Inferior parietal cortex (tissue), 1 donor: ENCODE data around the gene CDK18.
A peak's percentile ranks its signal among the peaks of the same experiment; 100 is the strongest.
"Not testable (repeated sequence)": the region's sequence is repeated elsewhere in the genome, so short reads cannot be mapped to it uniquely, and the experiment has no call there.

Source experiments
- DNase-seq: peaks from one replicate; pipeline ENCODE4 v3.0.0-alpha.2; 2016; ENCODE audit errors: extremely low spot score

The CDK18 gene

GRCh38 chr1:205481218-205481617 is 23.3 kb upstream of the CDK18 start:
- no peak for DNase-seq

DNA sequence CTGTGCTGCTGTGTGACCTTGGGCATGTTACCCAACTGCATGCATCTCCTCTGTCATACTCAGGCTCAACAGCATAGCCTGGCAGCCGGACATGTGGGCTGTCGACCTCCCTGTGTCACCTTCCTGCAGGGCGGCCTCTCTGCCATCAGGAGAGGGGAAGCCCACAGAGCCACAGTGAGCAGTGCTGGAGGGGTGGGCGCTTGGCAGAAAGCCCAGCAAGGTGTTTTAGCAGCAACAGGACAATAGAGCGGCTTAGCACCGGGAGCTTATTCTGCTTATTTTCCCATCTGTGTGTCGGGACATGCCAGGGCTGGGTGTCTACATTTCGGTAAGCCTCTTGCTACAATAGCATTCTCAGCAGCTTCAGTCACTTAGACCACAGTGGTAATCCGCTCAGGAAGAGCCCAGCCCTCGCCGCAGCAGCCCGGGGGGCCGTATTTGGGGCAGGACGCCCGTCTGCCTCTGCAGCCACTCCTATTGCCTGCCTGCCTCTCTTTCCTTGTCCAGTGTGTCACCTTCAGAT is 22.8 kb upstream of the CDK18 start:
- DNase-seq, result no peak

- DNase-seq, result not testable (repeated sequence)
Measured at GRCh38 chr1:205482587-205482986, 21.9 kb upstream of the CDK18 start.

DNA sequence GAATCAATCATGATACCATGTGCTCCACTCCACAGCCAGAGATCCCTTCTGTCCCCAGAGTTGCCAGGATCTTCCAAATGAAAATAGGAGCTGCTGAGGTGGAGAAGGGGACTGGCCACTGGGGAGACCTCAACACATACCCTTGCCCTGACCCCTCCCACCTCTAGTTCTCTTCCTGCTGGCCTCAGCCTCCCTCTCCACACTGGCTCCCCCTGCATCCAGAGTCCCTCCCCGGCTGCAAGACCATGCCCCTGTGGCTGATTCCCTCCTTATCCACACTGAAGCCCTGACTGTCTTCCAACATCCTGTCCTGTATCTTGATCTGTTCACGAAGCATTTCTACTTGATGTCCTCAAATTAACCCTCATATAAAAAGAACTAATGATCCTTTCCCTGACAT is 21.1 kb upstream of the CDK18 start:
- DNase-seq, result no peak

GRCh38 chr1:205484985-205485967 is 19.2 kb upstream of the CDK18 start:
- DNase-seq, result peak; percentile 92

GRCh38 chr1:205486258-205486657 is 18.2 kb upstream of the CDK18 start:
- DNase-seq, result no peak

DNA sequence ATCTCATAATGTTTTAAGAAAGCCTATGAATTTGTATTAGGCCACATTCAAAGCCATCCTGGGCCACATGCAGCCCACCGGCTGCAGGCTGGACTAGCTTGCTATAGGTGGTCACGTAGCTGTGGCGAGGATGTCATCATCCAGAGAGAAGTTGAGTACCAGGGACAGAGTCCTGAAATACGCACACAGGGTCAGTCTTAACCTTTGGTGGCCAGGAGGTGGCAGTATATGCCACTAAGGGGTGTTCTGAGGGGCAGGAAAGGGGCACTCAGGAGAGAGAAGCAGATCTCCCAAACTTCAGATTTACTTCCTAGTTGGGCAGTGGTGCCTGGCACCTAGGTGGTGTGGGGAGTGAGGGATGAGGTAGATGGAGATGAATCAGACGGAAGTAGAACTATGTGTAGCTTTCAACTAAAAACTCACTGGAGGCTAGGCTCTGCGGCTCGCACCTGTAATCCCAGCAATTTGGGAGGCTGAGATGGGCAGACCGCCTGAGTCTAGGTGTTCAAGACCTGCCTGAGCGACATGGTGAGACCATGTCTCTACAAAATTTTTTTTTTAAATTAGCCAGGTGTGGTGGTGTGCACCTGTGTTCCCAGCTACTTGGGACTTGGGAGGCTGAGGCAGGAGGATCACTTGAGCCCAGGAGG is 16.3 kb upstream of the CDK18 start:
- DNase-seq, result peak; percentile 84

DNA sequence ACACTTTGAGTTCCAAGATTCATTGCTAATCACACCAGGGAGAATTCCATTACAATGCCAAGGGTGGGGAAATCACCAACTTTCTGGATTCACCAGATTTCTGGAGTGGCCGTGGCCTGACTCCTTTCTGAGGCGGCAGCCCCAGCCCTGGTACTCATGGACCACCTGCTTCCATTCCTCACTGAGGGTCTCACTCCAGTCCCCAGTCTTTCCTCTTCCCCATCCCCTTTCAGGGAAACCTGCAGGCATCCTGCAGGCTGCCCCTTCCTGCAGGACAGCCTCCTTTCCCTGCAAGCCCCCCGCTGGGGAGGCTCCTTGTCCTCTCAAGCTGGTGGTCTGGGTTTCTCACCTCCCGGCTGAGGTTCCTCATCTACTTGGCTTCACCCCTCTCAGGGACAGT is 12.7 kb upstream of the CDK18 start:
- no peak for DNase-seq

DNA sequence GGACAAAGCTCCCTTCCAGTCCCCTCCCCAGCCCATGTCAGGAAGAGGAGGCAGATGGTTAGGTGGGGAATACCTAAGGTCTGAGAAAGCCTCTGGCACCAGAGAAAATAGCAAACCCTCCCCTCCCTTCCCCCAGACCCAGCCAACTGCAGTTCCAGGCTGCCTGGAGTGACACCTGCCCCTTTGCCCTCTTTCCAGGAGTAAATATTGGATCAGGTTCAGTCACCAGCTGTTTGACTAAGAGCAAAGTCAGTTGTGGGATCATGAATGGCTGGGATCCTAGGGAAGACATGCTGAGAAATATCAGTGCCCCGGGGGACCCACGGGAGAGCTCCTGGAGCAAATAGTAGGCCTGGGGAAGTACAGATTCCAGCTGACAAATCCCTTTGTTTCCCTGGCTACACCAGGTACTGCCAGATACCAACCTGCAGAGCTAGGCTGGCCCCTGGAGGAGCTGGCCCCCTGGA is 12.2 kb upstream of the CDK18 start:
- no peak for DNase-seq

- no peak for DNase-seq
Measured at GRCh38 chr1:205492774-205493173, 11.7 kb upstream of the CDK18 start.

DNA sequence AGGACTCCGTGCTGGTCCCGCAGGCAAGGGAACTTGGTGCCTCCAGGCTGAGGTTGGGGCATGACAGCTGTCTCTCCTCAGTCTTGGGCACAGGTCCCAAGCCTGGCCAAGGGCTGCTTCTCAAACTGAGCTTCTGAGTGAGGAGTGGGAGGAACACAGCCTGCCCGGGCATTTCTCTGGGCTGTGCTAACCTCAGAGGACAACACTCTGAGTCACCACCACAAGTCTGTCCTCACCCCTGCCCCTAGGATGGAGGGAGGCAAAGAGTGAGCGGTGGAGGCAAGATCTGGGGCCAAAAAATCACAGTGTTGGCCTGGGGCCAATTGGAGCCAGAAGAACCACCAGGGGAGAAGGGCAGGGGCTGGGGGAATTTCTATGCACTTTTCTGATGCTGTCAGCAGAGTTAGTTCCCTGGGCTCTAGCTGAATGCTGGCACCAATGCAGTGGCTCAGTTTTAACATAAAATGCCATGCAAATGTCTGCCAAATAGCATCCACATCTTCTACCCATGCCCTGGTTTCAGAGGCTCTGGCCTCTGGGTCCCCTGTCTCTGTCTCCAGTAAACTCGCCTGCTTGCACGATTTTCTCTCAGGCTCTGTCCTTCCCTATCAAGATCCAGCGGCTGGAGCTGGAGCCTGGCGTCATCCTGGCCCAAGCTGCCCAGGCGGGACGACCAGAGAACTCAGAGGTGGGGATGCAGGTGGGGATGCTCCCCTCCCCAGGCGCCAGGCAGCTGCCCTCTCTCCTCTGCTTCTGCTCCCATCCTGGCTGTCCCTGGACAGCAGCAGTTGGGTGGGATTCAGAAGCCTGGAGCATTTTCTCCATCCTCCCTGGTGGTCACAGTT is 11.0 kb upstream of the CDK18 start:
- no peak for DNase-seq

GRCh38 chr1:205494115-205494514 is 10.4 kb upstream of the CDK18 start:
- no peak for DNase-seq

DNA sequence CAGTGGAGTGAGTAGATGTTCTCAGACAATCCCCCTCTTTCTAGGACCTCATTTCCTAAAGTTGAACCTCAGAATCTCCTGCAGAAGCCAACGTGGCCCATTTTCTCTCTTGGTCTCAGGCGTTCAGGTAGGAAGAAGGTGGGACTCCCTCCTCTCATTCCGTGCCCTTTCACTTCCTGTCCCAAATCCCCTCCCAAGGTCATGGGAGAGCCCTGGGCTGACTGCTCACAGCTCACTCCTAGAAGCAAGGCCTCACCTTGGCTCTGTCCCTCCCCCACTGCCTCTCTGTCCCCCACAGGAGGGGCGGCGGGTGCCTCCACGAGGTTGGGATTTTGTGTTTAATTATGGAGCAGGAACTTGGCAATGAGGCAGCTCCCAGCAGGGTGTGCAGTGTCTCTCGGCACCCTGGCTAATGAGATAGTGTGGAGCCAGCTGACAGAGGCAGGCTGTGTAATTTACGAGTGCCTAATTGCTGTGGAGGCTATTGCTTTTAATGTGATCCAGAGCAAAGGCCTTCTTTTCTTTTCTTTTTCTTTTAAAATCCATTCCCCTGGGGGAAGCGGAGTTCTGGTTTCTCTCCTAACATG is 9.1 kb upstream of the CDK18 start:
- DNase-seq, result no peak

GRCh38 chr1:205496661-205497060 is 7.8 kb upstream of the CDK18 start:
- no peak for DNase-seq

DNA sequence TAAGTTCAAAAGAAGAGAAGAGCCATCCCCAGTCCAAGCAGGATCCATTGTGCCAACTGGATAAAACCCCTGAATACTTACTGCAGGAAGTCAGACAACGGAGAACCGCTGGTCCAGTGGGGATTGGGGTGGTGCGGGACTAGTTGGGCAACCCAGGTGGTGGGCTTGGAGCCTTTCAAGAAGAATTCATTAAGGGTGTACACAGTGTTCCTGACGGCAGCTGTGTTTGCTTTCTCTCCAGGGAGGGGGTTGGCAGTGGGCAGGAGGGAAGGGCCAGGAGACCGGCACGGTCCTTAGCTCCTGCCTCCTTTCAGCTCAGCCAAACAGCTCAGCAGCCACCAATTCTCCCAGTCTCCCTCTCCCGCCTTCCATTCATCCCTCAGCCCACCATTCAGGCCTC is 7.1 kb upstream of the CDK18 start:
- no peak for DNase-seq

GRCh38 chr1:205499789-205500188 is 4.7 kb upstream of the CDK18 start:
- no peak for DNase-seq

DNA sequence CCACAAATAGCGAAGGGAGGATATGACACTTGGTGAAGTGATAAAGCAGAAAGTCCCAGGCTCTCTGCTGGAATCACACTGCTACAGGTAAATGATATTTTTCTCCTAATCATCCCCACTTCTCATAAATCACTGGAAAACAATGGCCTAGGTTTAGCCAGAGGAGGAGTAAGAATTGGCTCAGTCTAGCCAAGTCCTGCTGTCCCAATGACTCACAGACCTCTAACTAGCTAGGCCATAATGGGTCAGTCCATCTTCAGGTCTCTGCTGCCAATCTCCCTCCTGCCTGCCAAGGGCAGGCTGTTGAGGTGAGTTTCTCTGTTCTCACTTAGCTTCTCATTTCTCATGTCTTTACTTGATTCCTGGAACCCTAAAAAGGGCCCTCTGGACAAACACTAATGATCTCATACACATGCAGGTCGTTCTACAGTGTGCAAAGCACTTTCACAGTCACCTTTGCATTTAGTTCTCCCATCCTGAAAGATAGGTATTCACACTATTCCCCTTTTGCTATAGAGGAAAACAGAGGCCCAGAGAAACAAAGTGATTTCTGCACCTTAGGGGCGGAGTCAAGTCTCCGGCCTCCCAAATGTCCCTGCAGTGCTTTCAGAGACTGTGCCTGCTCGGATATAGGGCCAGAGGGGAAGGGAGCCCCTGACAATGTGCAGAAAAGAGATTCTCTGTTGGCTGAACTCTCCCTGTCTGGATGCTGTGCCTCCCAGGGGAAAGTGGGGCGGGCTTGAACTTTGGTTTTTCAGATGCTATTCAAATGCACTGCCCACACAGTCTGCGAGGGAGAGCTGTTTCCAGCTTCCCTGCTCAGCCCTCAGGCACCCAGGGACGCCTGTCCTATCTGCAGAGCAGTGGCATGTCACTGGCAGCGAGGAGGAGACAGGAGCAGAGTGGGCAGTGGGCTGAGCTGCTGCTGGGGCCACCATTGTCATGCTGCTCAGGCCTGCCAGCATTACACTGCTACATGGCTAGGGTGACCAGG is 3.9 kb upstream of the CDK18 start:
- DNase-seq, result no peak

DNA sequence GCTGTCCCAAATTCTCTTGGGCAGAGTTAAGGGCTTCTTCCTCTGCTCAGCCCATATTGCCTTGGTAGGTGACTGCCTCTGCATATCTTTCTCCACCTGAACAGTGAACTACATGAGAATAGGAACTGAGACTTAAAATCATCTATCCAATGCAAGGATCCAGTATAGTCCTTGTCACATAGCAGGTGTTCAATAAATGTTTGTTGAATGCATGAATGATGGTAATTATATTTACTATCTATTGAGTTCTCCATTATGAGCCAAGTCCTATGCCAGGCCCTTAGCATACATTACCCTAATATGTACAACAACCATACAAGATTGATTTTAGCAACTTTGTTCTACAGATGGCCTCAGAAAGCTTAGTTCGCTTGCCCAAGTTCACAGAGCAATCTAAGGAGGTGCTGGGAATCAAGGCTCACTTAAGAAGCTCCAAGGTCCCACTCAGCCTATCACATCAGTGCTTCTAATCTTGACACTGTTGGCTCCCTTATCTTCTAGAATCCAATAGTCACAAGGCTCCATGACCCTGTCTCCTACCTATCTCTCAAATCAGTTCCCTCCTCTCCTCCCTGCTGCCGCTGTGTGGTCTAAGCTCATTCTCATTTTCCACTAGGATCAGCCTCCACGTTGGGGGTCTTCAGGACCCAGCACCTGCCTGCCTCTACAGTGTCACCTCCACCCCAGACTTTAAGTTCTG is 2.2 kb upstream of the CDK18 start:
- DNase-seq, result no peak

DNA sequence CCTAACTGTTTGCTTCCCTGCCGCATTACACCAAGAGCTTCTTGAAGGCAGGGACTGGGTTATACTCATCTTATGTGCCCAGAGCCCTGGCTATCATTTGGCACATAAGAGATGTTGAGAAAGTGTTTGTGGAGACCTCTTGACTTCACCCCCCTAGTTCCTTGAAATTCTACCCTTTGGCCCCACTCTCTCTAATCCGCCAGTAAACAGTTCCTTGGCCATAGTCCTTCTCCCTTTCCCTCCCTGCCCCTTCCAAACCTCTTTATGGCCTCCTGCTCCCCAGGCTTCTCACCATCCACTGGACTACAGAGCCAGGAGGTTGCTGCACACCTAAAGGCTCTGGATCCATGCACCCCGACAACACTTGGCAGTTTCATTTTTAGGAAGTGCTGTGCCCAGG is 1.5 kb upstream of the CDK18 start:
- DNase-seq, result no peak
